T-helper 2 cell treated with Interferon-gamma antibody and Interleukin-4, amounts not matched to agents 100 ng/mL and 5 ng/mL, for 36 hours (primary cell): ENCODE results near the gene RFX3. TPM values are rescaled to one million over a fixed set of nuclear protein-coding genes. Genes with fewer than 3 reads are reported as not detected.

Experiments
- intact Hi-C: fragments of 100-400 bp; cut with micrococcal nuclease; formaldehyde crosslinking; loops from one replicate; pipeline ENCODE4 v1.15.1; 2023
- total RNA-seq: library from RNA; stranded (reverse); gene quantifications from 2 replicates; pipeline ENCODE4 v1.2.3, GENCODE V29; 2022

The RFX3 gene
- total RNA-seq, 1 donor from 2014 or later = 9.4 TPM

DNA sequence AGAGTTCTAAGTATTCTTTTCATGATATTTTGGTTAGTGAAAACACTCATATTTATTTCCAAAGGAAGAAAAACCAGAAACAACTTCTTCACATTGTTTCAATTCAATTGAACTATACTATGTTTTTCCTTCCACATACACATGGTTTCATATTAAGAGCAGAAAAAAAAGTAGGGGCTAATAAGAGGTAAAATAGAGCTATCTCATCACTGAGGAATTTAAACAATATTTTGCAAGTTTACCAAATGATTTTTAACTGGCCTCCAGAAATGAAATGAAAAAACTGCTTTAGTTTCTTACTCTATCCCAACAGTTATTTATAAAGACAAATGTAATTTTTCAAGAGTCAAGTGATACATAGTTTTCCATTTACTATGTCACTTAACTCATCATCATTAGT is 233.5 kb downstream of the RFX3 start:
- intact Hi-C loops = no loop called here

DNA sequence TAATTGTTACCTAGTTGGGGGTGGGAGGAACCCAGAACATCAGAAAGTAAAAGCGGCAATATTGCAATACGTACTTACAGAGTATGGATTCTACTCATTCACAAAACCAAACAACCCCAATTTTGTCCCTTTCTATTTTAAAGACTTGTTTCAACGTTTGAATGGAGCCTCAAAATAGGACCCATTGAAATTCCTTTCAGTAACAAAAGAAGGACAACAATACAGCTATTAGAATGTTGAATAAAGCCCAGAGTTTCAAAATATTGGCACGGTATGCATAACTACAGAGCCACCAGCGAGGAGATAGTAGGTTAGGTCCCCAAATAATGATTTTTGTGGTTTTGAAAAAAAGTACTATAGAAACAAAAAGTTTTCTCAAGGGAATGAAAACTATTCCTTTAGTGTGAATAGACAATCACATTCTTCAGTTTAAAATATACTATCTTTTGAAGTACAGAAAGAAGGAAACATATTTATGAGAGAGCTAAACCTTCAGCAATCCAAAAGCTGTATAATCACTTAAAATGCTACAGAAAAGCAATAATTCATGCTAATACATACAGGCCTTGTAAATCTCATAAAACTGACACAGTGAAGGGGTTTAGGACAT is 235.5 kb downstream of the RFX3 start:
- intact Hi-C loops = no loop called here

DNA sequence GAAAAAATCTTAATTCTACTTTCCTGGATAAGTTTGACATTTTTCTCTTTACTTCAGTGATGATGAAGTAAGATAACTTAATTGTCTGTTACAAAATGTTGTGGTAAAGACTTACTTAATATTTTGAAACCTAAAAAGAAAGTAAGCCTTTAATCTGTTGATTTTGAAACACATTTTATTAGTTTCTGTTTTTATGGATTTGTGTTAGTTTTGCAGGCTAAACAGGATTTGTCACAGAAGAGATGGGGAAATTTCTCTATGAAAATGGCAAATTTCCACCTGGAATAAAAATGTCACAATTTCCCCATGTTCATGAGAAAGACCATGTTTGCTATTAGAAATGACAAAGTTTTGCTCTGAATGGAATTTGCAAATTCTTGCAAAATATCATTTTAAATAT is 237.1 kb downstream of the RFX3 start:
- intact Hi-C loops = no loop called here

GRCh38 chr9:3285365-3286161 is 240.2 kb downstream of the RFX3 start:
- intact Hi-C loops = no loop called here

DNA sequence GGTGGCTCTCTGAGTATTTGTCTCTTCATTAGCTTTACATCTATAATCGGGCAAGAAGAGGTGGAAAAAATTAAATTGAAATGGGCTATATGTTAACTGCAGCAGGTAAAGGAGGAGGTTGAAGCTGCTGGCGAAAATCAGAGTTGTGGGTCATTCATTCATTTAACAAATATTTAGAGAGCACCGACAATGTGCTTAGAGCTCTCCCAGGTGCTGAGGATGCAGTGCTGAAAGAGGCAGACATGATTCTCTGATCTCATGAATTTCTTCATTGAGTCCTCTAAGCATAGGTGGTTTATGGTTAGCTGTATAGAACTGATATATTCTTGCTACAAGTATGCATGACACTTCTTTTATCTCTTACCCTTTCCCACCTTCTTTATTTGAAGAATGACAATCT is 243.4 kb downstream of the RFX3 start:
- intact Hi-C loops = no loop called here

GRCh38 chr9:3281399-3281798 is 244.4 kb downstream of the RFX3 start:
- intact Hi-C loops = no loop called here

- intact Hi-C loops = no loop called here
Observed at GRCh38 chr9:3277200-3277599, 248.6 kb downstream of the RFX3 start.

DNA sequence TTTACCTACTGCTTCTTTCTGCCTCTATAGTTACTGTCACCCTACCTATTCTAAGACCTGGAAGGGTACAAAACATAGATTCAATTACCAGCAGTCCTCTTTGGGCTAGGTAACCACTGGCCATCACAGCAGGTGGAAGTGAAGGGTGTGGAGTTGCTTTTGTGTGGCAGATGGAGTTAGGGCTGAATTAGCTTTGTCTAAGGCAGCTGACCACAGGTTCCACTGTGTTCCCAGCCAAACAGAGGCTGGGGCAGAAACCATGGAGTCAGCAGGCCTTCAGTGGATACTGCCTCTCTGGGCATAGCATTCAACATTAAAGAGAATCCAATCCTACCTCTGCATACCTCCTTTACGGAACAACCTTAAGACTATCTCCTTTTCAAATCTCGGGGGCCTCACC is 254.2 kb downstream of the RFX3 start:
- intact Hi-C loops = no loop called here

DNA sequence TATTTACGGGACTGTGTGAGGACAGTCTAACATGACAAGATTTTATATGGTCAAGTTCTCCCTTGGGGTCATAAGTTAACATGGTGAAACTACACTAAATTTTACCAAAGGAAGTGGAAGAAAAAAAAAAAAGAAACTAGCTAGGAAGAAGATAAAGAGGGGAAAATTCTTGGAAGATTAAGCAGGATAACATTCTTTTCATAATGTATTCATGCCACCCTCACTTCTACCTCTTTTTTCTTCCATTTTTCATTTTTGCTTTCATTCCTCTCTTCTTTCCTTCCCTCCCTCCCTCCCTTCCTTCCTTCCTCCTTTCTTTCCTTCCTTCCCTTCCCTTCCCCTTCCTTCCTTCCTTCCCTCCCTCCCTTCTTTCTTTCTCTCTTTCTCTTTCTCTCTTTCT is 254.6 kb downstream of the RFX3 start:
- intact Hi-C loops = no loop called here

GRCh38 chr9:3268223-3268622 is 257.6 kb downstream of the RFX3 start:
- intact Hi-C loops = no loop called here

DNA sequence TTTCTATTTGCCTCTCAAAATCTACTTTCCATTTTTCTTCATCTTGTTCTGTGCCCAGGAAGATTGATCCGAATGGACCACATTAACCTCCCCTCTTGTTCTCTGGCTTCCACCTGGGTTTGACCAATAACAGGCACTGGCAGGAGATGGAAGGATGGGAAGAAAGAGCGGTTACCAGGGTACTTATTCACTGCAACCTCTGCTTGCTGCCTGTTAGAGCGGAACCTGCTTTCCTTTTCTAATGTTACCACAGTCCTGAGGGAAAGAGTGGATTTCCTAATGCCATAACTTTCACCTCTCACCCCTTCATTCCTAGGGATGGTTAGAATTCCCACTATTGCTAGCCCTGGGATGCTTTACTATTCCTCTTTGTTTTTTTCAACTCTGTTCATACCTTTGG is 262.1 kb downstream of the RFX3 start:
- intact Hi-C loops = no loop called here

- intact Hi-C loops = no loop called here
Observed at GRCh38 chr9:3262826-3263529, 262.8 kb downstream of the RFX3 start.

- intact Hi-C loops = no loop called here
Observed at GRCh38 chr9:3261484-3261883, 264.3 kb downstream of the RFX3 start.

DNA sequence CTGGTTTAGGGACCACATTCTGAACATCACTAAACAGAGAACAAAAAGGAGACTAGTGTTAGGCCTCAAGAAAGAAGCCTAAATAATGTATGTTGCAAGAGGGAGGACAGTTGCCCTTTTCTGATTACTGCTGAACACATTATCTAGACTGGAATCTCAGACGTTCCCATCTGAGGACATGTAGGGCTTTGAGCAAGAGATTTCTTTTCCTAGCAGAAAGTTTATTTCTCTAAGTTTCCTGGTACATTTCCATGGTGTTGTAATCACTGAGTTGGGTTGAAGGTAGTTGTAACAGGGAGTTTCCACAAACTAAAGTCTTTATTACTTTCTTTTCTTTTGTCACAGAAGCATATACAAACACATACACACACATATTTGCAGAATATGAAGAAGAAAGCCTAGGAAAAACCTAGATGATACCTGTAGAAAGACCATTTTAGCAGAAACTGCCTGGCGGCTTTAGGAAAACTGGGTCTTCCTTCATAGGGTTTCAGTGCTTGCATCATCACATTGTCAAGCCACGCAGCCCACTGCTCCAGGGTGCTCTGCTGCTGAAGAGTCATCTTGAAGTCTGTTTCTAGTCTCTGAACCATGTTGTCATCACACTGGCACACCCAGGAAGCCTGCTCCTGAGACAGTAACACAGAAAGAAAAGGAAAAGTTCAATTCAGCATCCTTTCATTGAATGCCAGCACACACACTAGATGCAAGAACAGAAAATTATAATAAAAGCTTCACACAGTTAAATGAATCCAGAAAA is 269.1 kb downstream of the RFX3 start:
- intact Hi-C loops = no loop called here

DNA sequence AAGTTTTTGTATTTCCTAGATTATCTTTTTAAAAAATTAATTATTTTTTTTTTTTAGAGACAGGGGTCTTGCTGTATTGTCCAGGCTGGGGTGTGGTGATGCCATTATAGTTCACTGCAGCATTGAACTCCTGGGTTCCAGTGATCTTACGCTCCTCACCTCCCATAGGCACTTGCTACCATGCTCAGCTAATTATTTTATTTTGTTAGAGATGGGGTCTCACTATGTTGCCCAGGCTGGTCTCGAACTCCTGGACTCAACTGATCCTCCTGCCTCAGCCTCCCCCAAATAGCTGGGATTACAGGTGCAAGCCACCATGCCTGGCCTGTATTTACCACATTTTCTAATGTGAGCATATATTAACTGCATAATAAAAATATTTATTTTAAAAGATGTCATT is 274.5 kb downstream of the RFX3 start:
- intact Hi-C loops = no loop called here

DNA sequence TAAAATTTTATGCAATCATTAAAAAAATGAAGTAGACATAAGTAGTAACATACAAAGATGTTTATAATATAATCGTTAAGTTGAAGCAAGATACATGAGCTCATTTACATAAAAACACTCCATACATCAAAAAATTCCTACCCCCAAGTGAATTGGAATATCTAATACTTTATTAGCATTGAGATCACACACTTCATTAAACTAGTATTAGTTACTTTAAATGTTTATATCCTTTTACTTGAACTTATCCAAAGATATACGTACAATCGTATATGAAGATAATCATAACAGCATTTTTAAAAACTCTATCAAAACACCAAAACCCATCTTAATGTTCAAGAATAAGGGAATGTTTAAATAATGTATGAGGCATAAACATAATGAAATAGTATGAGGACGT is 275.1 kb downstream of the RFX3 start:
- intact Hi-C loops = no loop called here

DNA sequence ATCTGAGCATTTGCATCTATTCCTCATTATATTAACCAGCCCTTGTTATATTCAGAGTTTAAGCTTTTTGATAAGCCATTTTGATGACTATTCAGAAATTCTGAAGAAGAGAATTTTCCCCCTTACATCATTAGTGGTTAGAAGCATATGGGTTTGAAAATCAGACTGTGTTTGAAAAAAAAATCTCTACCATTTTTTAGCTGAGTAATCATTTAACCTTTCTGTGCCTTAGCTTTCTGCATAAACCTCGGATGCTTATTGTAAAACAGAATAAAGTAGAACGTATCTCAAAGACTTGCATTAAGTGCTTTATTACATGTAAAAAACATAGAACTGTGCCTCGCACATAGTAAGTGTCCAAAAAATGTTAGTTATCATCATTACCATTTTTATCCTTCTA is 278.6 kb downstream of the RFX3 start:
- intact Hi-C loops = no loop called here

DNA sequence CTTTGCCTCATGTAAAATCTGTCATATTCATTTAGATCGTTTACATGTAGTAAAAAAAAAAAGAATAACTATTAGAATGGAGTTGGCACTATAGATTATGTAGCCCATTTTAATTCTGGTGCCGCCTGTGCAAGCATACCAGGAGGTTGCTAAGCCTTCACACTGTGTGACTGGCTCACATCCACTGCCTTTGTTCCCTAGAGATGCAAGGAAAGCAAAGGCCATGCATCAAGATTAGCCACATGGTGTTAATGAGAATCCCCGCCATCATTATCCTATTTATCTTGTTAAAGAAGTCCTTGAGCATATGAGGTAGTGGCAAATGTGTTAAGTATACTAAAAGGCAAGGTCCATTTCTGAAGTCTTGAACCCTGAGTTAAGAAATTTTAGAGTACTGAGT is 279.6 kb downstream of the RFX3 start:
- intact Hi-C loops = no loop called here

- intact Hi-C loops = no loop called here
Observed at GRCh38 chr9:3244963-3245653, 280.7 kb downstream of the RFX3 start.

- intact Hi-C loops = no loop called here
Observed at GRCh38 chr9:3243683-3244082, 282.1 kb downstream of the RFX3 start.

GRCh38 chr9:3241290-3241689 is 284.5 kb downstream of the RFX3 start:
- intact Hi-C loops = no loop called here
